BJ (cell line): ENCODE results near the gene TAF4. TPM values are rescaled to one million over a fixed set of nuclear protein-coding genes. Genes with fewer than 3 reads are reported as not detected.

Experiments
- CTCF ChIA-PET: fragments of 350-600 bp; formaldehyde crosslinking; extraction: SDS; loops from one replicate; lab custom pipeline; 2021; ENCODE audit warnings: antibody characterized with exemption, inconsistent platforms; lab: Yijun Ruan, JAX
- POLR2A ChIA-PET: fragments of 300-600 bp; sonication (Branson Sonifier 250); formaldehyde crosslinking; extraction: SDS; loops from one replicate; lab custom pipeline; 2021; ENCODE audit warnings: antibody characterized with exemption; lab: Charles Lee
- DNase-seq: peaks from one replicate; pipeline ENCODE4 v3.0.0-alpha.2; 2011; ENCODE audit warnings: low read depth
- H3K27me3 ChIP-seq: 2 replicates; pipeline ENCODE4 v1.6.0; 2011; ENCODE audit warnings: low read length; ENCODE audit not compliant: control insufficient read depth, insufficient read depth
- H3K36me3 ChIP-seq: 2 replicates; pipeline ENCODE4 v1.5.1; 2011; ENCODE audit warnings: low read length; ENCODE audit not compliant: control insufficient read depth, insufficient read depth
- H3K4me3 ChIP-seq: 2 replicates; pipeline ENCODE4 v1.5.1; 2011; ENCODE audit warnings: low read depth, mild to moderate bottlenecking, control low read depth, low read length
- CTCF ChIP-seq: IDR thresholded peaks from 2 replicates; pipeline ENCODE4 v1.5.1; 2011; ENCODE audit warnings: low read depth, mild to moderate bottlenecking, control low read depth, inconsistent platforms, low read length, moderate library complexity; ENCODE audit not compliant: insufficient read depth
- polyA plus RNA-seq: library from polyadenylated mRNA; depleted of rRNA; stranded (reverse); fragments of >200 nt; gene quantifications from 2 replicates; pipeline ENCODE4 v1.2.3, GENCODE V29; 2011

Gene TAF4
- polyA plus RNA-seq, 1 experiment: 1.2 TPM

GRCh38 chr20:61940976-61941720 lies 124.5 kb downstream of the TAF4 start:
- DNase-seq: no peak
- POLR2A ChIA-PET: no interaction called here
- no peak overlapping the region for H3K4me3 ChIP-seq
- no peak for TF ChIP-seq CTCF
- no peaks in the 10 kb centered on the region for H3K27me3 ChIP-seq
- CTCF ChIA-PET: no interaction called here
- no peaks in the 10 kb centered on the region for H3K36me3 ChIP-seq

- Histone ChIP-seq H3K4me3 (no peak overlapping the region), H3K27me3 (no peaks in the 10 kb centered on the region), H3K36me3 (no peaks in the 10 kb centered on the region)
- CTCF ChIA-PET: no interaction called here
- DNase-seq: no peak
- TF ChIP-seq CTCF: no peak
- POLR2A ChIA-PET: no interaction called here
Measured at GRCh38 chr20:61940491-61940890, 125.2 kb downstream of the TAF4 start.

- Histone ChIP-seq H3K36me3 (no peaks in the 10 kb centered on the region), H3K27me3 (no peaks in the 10 kb centered on the region), H3K4me3 (no peak overlapping the region)
- no peak for TF ChIP-seq CTCF
- ChIA-PET CTCF (interaction anchor here (1.6 kb wide), 1 partner anchor 43 kb away, joined by 3 read pairs; no protein-coding TSS in a partner anchor), POLR2A (no interaction called here)
- no peak for DNase-seq
Measured at GRCh38 chr20:61939691-61940360, 125.9 kb downstream of the TAF4 start.

GRCh38 chr20:61938839-61939690 lies 126.6 kb downstream of the TAF4 start:
- TF ChIP-seq CTCF: no peak
- ChIA-PET POLR2A (no interaction called here), CTCF (interaction anchor here (1.6 kb wide), 1 partner anchor 42 kb away, joined by 3 read pairs; no protein-coding TSS in a partner anchor)
- H3K36me3 ChIP-seq: no peaks in the 10 kb centered on the region
- no peaks in the 10 kb centered on the region for H3K27me3 ChIP-seq
- no peak for DNase-seq
- no peak overlapping the region for H3K4me3 ChIP-seq
